IMR-90 (cell line): Measurements from ENCODE around the gene ZNF625. TPM values are rescaled to one million over a fixed set of nuclear protein-coding genes. Genes with fewer than 3 reads are reported as not detected.

ENCODE experiments used
- ATAC-seq: fragments of 200-7000 bp; cut with Tn5 transposase; 2 replicates; pipeline ENCODE4 v1.9.1; 2020; ENCODE audit warnings: low read depth, mild to moderate bottlenecking, moderate library complexity
- BruUV-seq: library from RNA; stranded (reverse); fragments of 400-500 nt; replicated peaks from 2 replicates; lab custom pipeline; 2021; lab: Mats Ljungman, UMichigan
- CTCF ChIA-PET: fragments of 300-600 bp; formaldehyde crosslinking; extraction: SDS; loops from one replicate; lab custom pipeline; 2021; ENCODE audit warnings: antibody characterized with exemption; lab: Yijun Ruan, JAX
- POLR2A ChIA-PET: fragments of 300-600 bp; sonication (Branson Sonifier 250); formaldehyde crosslinking; loops from one replicate; lab custom pipeline; 2022; ENCODE audit warnings: antibody characterized with exemption; ENCODE audit not compliant: unreplicated experiment; lab: Charles Lee
- DNase-seq: peaks from one replicate; pipeline ENCODE4 v3.0.0; 2013
- H2AFZ ChIP-seq: replicated peaks from 2 replicates; pipeline ENCODE3; 2013; ENCODE audit warnings: low read length, mild to moderate bottlenecking; ENCODE audit not compliant: poor library complexity
- H2AK5ac ChIP-seq: 2 replicates; pipeline ENCODE4 v1.6.1; 2013; ENCODE audit warnings: low read depth, low read length, inconsistent platforms
- H2AK9ac ChIP-seq: replicated peaks from 2 replicates; pipeline ENCODE3; 2013; ENCODE audit warnings: mild to moderate bottlenecking, low read depth, low read length, moderate library complexity; ENCODE audit not compliant: poor library complexity
- H2BK120ac ChIP-seq: 2 replicates; pipeline ENCODE4 v1.6.1; 2013; ENCODE audit warnings: low read depth, low read length, inconsistent platforms
- H2BK15ac ChIP-seq: 3 replicates; pipeline ENCODE4 v1.6.1; 2013; ENCODE audit warnings: low read depth, low read length, inconsistent platforms
- H2BK20ac ChIP-seq: 2 replicates; pipeline ENCODE4 v1.6.1; 2013; ENCODE audit warnings: low read depth, mild to moderate bottlenecking, inconsistent platforms, low read length, moderate library complexity
- H2BK5ac ChIP-seq: 2 replicates; pipeline ENCODE4 v1.6.1; 2013; ENCODE audit warnings: mild to moderate bottlenecking, low read depth, low read length, inconsistent platforms; ENCODE audit not compliant: poor library complexity, severe bottlenecking
- H3K14ac ChIP-seq: replicated peaks from 2 replicates; pipeline ENCODE4 v1.6.1; 2013; ENCODE audit warnings: low read depth, low read length, inconsistent platforms
- H3K18ac ChIP-seq: 2 replicates; pipeline ENCODE4 v1.6.1; 2013; ENCODE audit warnings: low read depth, low read length, control low read depth
- H3K23ac ChIP-seq: 2 replicates; pipeline ENCODE4 v1.6.1; 2013; ENCODE audit warnings: low read depth, low read length, inconsistent platforms
- H3K27ac ChIP-seq: 2 replicates; pipeline ENCODE4 v1.5.1; 2013; ENCODE audit warnings: mild to moderate bottlenecking, control low read depth, low read length; ENCODE audit not compliant: insufficient read depth
- H3K27me3 ChIP-seq: 2 replicates; pipeline ENCODE4 v1.6.1; 2013; ENCODE audit warnings: low read length; ENCODE audit not compliant: control insufficient read depth, insufficient read depth
- H3K36me3 ChIP-seq: 2 replicates; pipeline ENCODE4 v1.6.1; 2013; ENCODE audit warnings: low read length, mixed read lengths; ENCODE audit not compliant: control insufficient read depth, insufficient read depth
- H3K4ac ChIP-seq: 2 replicates; pipeline ENCODE4 v1.6.1; 2013; ENCODE audit warnings: low read depth, low read length, inconsistent platforms
- H3K4me1 ChIP-seq: 2 replicates; pipeline ENCODE4 v1.6.1; 2013; ENCODE audit warnings: low read length, mixed read lengths; ENCODE audit not compliant: control insufficient read depth, insufficient read depth
- H3K4me2 ChIP-seq: 2 replicates; pipeline ENCODE4 v1.6.1; 2013; ENCODE audit warnings: low read depth, mild to moderate bottlenecking, control low read depth, low read length, moderate library complexity
- H3K4me3 ChIP-seq: 2 replicates; pipeline ENCODE4 v1.5.1; 2013; ENCODE audit warnings: low read depth, mild to moderate bottlenecking, control low read depth, low read length, moderate library complexity; ENCODE audit not compliant: insufficient read depth
- H3K56ac ChIP-seq: 2 replicates; pipeline ENCODE4 v1.6.1; 2013; ENCODE audit warnings: low read length, inconsistent platforms; ENCODE audit not compliant: insufficient read depth; ENCODE audit errors: extremely low read depth
- H3K79me1 ChIP-seq, 2 experiments: 2 replicates each; pipeline ENCODE4 v1.6.1; 2013; ENCODE audit warnings: low read length in 2 of 2, inconsistent platforms in 1 of 2, low read depth in 1 of 2
- H3K9ac ChIP-seq: 2 replicates; pipeline ENCODE4 v1.6.1; 2013; ENCODE audit warnings: low read depth, low read length, control low read depth
- H3K9me1 ChIP-seq: 2 replicates; pipeline ENCODE4 v1.6.1; 2013; ENCODE audit warnings: low read length, inconsistent platforms; ENCODE audit not compliant: insufficient read depth
- H3K9me3 ChIP-seq: 2 replicates; pipeline ENCODE4 v1.6.1; 2013; ENCODE audit warnings: low read length; ENCODE audit not compliant: control insufficient read depth, insufficient read depth
- H4K20me1 ChIP-seq: 2 replicates; pipeline ENCODE4 v1.6.1; 2013; ENCODE audit warnings: low read length, inconsistent platforms; ENCODE audit not compliant: insufficient read depth
- H4K5ac ChIP-seq: 2 replicates; pipeline ENCODE4 v1.6.1; 2013; ENCODE audit warnings: mild to moderate bottlenecking, low read depth, low read length, control low read depth
- H4K8ac ChIP-seq, 2 experiments: 2 replicates each; pipeline ENCODE4 v1.6.1; 2013; ENCODE audit warnings: low read depth in 2 of 2, low read length in 2 of 2, control low read depth in 1 of 2, inconsistent platforms in 1 of 2
- H4K91ac ChIP-seq: 2 replicates; pipeline ENCODE4 v1.6.1; 2013; ENCODE audit warnings: low read depth, low read length, inconsistent platforms; ENCODE audit not compliant: insufficient read depth
- BHLHE40 ChIP-seq: fragments of 150-350 bp; IDR thresholded peaks from 2 replicates; pipeline ENCODE4 v1.6.1; 2016; ENCODE audit warnings: mild to moderate bottlenecking, low read depth, low read length
- CEBPB ChIP-seq: IDR thresholded peaks from 2 replicates; pipeline ENCODE4 v1.6.1; 2012; ENCODE audit warnings: low read depth, low read length, improper control_type of control experiment
- CHD1 ChIP-seq: IDR thresholded peaks from 2 replicates; pipeline ENCODE4 v1.6.1; 2012; ENCODE audit warnings: low read depth, low read length, improper control_type of control experiment
- ELK1 ChIP-seq: fragments of 150-350 bp; IDR thresholded peaks from 2 replicates; pipeline ENCODE4 v1.6.1; 2016; ENCODE audit warnings: low read depth, mild to moderate bottlenecking, low read length, moderate library complexity, borderline replicate concordance
- FOS ChIP-seq: fragments of 150-350 bp; IDR thresholded peaks from 2 replicates; pipeline ENCODE4 v1.6.1; 2016; ENCODE audit warnings: low read depth, low read length
- MAFK ChIP-seq: IDR thresholded peaks from 2 replicates; pipeline ENCODE4 v1.6.1; 2012; ENCODE audit warnings: low read depth, low read length, improper control_type of control experiment
- MAZ ChIP-seq: IDR thresholded peaks from 2 replicates; pipeline ENCODE4 v1.6.1; 2012; ENCODE audit warnings: low read depth, mild to moderate bottlenecking, low read length, improper control_type of control experiment, moderate library complexity, borderline replicate concordance
- MXI1 ChIP-seq: IDR thresholded peaks from 2 replicates; pipeline ENCODE4 v1.6.1; 2012; ENCODE audit warnings: low read depth, mild to moderate bottlenecking, low read length, moderate library complexity, borderline replicate concordance
- NFE2L2 ChIP-seq: fragments of 150-350 bp; IDR thresholded peaks from 2 replicates; pipeline ENCODE4 v1.6.1; 2016; ENCODE audit warnings: low read depth, mild to moderate bottlenecking, low read length
- POLR2A ChIP-seq: IDR thresholded peaks from 2 replicates; pipeline ENCODE4 v1.6.1; 2012; ENCODE audit warnings: mild to moderate bottlenecking, low read depth, low read length
- RAD21 ChIP-seq: IDR thresholded peaks from 2 replicates; pipeline ENCODE4 v1.6.1; 2012; ENCODE audit warnings: low read length, improper control_type of control experiment
- RCOR1 ChIP-seq: IDR thresholded peaks from 2 replicates; pipeline ENCODE4 v1.6.1; 2012; ENCODE audit warnings: mild to moderate bottlenecking, low read length, improper control_type of control experiment; ENCODE audit not compliant: insufficient replicate concordance
- RFX5 ChIP-seq: IDR thresholded peaks from 2 replicates; pipeline ENCODE4 v1.8.0; 2012; ENCODE audit warnings: low read depth, mild to moderate bottlenecking, low read length, moderate library complexity
- SMC3 ChIP-seq: fragments of 150-350 bp; IDR thresholded peaks from 2 replicates; pipeline ENCODE4 v1.6.1; 2016; ENCODE audit warnings: low read depth, mild to moderate bottlenecking, antibody characterized with exemption, low read length, moderate library complexity
- USF2 ChIP-seq: fragments of 150-350 bp; IDR thresholded peaks from 2 replicates; pipeline ENCODE4 v1.6.1; 2017; ENCODE audit warnings: mild to moderate bottlenecking, antibody characterized with exemption, low read length, low read depth
- WGBS, 2 experiments: methylation state at CpG; one replicate each; pipeline versions ENCODE4 v1.1.5 to v1.1.7; 2013; ENCODE audit warnings: missing lambda C conversion rate in 2 of 2; ENCODE audit not compliant: insufficient read length in 1 of 2; ENCODE audit errors: extremely low coverage in 2 of 2; 5-methylcytosine and 5-hydroxymethylcytosine counted together
- dilution Hi-C: fragments of 300-500 bp; cut with HindIII; formaldehyde crosslinking; loops from one replicate; pipeline ENCODE4 v1.14.3; 2018; ENCODE audit warnings: low sequenced_read_pairs; ENCODE audit not compliant: unreplicated experiment
- in situ Hi-C: fragments of 300-500 bp; cut with MboI; formaldehyde crosslinking; loops from 3 replicates; pipeline ENCODE4 v1.14.3; 2019; ENCODE audit warnings: low sequenced_read_pairs, inconsistent platforms, mixed read lengths
- intact Hi-C: fragments of 100-400 bp; cut with micrococcal nuclease; formaldehyde crosslinking; loops from 2 replicates; pipeline ENCODE4 v1.10.0; 2022
- polyA plus RNA-seq, 3 experiments: library from polyadenylated mRNA; depleted of rRNA; stranded (reverse); fragments of >200 nt; gene quantifications; 2 replicates each; pipeline ENCODE4 v1.2.3, GENCODE V29; 2012; ENCODE audit warnings: low replicate concordance in 1 of 3
- total RNA-seq: library from RNA; depleted of rRNA; stranded (reverse); fragments of >200 nt; gene quantifications from 2 replicates; pipeline ENCODE4 v1.2.3, GENCODE V29; 2012
- TF ChIP-seq, protein P1 (sequence below): conservative IDR thresholded peaks from 2 replicates; pipeline ENCODE4 v1.5.1; 2012; ENCODE audit warnings: mild to moderate bottlenecking, low read depth, low read length, improper control_type of control experiment

Gene ZNF625
- total and polyA plus RNA-seq, 2 of the 4 experiments (the other 2 are of a cell fraction) = 2.5 to 16.7 TPM

DNA sequence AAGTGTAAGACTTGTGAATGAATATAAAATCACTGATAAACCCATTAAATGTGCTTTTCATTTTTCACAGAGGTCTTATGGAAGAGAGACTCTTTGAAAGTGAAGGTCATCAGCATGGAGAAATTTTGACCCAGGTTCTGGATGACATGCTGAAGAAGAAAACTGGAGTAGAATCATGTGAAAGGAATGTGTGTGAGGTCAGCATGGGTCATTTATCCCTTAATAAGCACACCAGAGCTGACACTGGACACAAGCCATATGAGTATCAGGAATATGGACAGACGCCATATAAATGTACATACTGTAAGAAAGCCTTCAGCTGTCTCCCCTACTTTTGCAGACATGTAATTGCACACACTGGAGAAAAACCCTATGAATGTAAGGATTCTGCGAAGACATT, 45.4 kb downstream of the ZNF625 start:
- Histone ChIP-seq H3K4me3 (no peak overlapping the region), H2AK9ac (no peak overlapping the region), H3K56ac (no peak overlapping the region), H3K4me2 (no peak overlapping the region), H3K27me3 (no peaks in the 10 kb centered on the region), H3K36me3 (peaks cover 19% of the 10 kb centered on the region), H4K8ac (no peak overlapping the region), H4K5ac (no peak overlapping the region), H2AK5ac (no peak overlapping the region), H4K91ac (no peak overlapping the region), H3K9me1 (no peaks in the 10 kb centered on the region), H3K18ac (no peak overlapping the region), H3K79me1 (peaks cover 0 to 16% of the 10 kb centered on the region in 2 experiments; a peak in 1 of 4 replicates), H2BK5ac (no peak overlapping the region), H3K9ac (no peak overlapping the region), H3K4ac (no peak overlapping the region), H3K9me3 (peaks cover 39% of the 10 kb centered on the region), H3K14ac (no peak overlapping the region), H2AFZ (no peak overlapping the region), H2BK15ac (no peak overlapping the region), H3K27ac (no peak overlapping the region), H4K20me1 (no peaks in the 10 kb centered on the region), H3K23ac (no peak overlapping the region), H2BK20ac (no peak overlapping the region), H3K4me1 (no peaks in the 10 kb centered on the region), H2BK120ac (no peak overlapping the region)
- WGBS, 2 experiments = no CpG with 5 or more reads among the region's 2 CpGs
- ATAC-seq (no peak), DNase-seq (no peak)
- POLR2A ChIA-PET = no interaction called here
- TF ChIP-seq POLR2A (no peak), RCOR1 (no peak), SMC3 (no peak), BHLHE40 (no peak), MAFK (no peak), USF2 (no peak), ELK1 (no peak), CHD1 (no peak), NFE2L2 (no peak), RAD21 (no peak), FOS (no peak), CEBPB (no peak), MAZ (no peak), MXI1 (no peak), RFX5 (no peak)
- TF ChIP-seq, protein P1, sequence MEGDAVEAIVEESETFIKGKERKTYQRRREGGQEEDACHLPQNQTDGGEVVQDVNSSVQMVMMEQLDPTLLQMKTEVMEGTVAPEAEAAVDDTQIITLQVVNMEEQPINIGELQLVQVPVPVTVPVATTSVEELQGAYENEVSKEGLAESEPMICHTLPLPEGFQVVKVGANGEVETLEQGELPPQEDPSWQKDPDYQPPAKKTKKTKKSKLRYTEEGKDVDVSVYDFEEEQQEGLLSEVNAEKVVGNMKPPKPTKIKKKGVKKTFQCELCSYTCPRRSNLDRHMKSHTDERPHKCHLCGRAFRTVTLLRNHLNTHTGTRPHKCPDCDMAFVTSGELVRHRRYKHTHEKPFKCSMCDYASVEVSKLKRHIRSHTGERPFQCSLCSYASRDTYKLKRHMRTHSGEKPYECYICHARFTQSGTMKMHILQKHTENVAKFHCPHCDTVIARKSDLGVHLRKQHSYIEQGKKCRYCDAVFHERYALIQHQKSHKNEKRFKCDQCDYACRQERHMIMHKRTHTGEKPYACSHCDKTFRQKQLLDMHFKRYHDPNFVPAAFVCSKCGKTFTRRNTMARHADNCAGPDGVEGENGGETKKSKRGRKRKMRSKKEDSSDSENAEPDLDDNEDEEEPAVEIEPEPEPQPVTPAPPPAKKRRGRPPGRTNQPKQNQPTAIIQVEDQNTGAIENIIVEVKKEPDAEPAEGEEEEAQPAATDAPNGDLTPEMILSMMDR = no peak
- in situ Hi-C loops = no loop called here
- no TSS peak for BruUV-seq
- intact Hi-C loops = no loop called here
- dilution Hi-C loops = no loop called here
- CTCF ChIA-PET = no interaction called here
